Ammon's horn (tissue), 1 donor: ENCODE data around the gene MUC12.
"Not testable (repeated sequence)": the region's sequence is repeated elsewhere in the genome, so short reads cannot be mapped to it uniquely, and the experiment has no call there.

Source experiments
- DNase-seq: peaks from one replicate; pipeline ENCODE4 v3.0.0-alpha.2; 2016; ENCODE audit warnings: low spot score

Gene MUC12

DNA sequence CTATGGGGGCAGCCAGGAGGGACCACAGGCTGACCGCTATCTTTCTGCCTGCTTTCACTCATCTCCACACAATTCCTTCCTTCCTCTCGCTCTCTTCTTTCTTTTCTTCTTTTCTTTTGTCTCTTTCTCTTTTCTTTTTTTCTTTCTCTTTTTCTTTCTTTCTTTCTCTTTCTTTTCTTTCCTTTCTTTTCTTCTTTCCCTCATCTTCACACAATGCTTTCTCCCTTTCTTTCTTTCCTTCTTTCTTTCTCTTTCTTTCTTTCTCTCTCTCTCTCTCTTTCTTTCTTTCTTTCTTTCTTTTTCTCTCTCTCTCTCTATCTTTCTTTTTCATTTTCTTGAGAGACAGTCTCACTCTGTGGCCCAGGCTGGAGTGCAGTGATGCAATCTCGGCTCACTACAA, 6.8 kb upstream of the MUC12 start:
- DNase-seq = no peak

DNA sequence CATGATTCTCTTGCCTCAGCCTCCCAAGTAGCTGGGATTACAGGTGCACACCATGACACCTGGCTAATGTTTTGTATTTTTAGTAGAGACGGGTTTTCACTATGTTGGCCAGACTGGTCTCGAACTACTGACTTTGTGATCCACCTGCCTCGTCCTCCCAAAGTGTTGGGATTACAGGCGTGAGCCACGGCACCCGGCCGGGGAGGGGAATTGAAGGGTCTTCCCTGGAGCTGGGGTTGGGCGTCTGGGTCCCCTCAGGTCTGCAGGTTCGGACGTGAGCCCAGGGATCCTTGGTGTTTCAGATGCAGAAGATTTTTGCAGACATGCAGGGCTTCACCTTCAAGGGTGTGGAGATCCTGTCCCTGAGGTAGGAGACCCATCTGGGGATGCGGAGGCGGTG, 6.0 kb upstream of the MUC12 start:
- DNase-seq = no peak

DNA sequence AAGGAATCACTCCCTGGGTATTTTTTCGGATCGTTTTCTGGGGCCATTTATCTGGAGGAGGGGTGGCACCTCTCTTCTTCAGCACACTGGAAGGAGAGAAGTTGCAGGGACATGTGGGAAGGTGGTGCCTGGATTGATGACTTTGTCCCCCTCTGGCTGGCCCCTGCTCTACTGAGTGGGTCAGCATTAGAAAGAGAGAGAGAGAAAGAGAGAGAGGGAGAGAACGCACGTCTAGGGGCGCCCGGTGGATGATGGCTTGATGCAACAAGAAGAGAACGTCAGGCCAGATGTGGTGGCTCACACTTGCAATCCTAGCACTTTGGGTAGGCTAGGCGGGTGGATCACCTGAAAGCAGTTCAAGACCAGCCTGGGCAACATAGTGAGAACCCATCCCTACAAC, 5.5 kb upstream of the MUC12 start:
- DNase-seq = no peak

DNA sequence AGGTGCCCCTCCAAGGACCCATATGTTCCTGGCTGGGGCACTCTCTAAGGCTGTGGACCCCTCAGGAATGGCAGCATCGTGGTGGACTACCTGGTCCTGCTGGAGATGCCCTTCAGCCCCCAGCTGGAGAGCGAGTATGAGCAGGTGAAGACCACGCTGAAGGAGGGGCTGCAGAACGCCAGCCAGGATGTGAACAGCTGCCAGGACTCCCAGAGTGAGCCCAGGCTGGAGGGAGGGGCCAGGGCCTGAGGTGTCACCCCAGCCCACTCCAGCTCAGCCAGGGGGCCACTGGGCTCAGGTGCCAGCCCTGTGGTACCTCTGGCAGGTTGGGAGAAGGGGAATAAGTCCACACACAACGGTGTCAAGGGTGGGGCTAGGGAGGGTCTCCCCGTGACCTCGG, 4.7 kb upstream of the MUC12 start:
- no peak for DNase-seq

DNA sequence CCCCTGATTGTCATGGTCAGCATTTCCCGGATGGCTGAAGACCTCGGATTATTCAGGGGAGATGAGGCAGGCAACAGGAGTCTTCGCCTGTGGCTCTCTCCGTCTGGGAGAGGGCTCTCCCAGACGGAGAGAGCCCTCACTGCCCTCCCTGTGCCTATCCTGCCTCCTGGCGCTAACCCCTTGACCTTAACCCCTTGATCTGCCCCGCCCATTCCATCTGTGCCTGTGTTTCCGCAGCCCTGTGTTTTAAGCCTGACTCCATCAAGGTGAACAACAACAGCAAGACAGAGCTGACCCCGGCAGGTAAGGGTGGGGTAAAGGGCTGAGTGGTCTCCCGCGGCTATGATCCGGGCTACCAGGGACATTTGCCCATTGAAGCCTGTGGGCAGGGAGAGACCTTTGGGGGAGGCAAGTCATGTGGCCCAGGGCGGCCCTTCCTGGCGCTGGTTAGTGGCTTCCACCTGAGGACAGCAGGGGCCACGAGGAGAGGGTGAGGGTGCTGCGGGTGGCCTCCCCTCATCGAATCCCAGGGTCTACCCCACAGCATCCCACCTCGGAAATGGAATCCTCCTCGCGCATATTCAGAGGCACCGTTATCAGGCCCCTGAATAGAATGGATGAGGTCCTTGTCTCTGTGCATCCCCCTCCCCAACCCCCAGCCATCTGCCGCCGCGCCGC, 4.2 kb upstream of the MUC12 start:
- no peak for DNase-seq

DNA sequence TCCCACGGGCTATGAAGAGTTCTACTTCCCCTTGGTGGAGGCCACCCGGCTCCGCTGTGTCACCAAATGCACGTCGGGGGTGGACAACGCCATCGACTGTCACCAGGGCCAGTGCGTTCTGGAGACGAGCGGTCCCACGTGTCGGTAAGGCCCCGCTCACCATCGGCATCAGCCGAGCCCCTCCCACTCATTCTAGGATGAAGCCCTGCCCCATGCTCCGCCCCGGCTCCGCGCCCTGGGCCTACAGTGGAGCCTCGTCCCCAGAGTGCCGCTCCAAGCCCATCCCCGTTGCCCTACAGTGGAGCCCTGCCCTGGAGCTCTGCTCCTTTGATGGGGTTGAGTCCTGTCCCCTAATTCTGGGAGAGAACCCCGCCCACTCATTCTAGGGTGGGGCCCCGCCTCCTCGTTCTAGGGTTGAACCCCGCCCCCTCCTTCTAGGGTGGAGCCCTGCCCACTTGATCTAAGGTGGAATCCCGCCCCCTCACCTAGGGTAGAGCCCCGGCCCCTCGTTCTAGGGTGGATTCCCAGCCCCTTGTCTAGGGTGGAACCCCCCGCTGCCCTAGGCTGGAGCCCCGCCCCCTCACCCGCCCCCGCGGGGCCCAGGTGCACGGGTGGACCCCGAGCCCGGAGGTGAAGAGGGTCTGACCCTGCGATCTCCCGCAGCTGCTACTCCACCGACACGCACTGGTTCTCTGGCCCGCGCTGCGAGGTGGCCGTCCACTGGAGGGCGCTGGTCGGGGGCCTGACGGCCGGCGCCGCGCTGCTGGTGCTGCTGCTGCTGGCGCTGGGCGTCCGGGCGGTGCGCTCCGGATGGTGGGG, 3.4 kb upstream of the MUC12 start:
- DNase-seq = no peak

DNA sequence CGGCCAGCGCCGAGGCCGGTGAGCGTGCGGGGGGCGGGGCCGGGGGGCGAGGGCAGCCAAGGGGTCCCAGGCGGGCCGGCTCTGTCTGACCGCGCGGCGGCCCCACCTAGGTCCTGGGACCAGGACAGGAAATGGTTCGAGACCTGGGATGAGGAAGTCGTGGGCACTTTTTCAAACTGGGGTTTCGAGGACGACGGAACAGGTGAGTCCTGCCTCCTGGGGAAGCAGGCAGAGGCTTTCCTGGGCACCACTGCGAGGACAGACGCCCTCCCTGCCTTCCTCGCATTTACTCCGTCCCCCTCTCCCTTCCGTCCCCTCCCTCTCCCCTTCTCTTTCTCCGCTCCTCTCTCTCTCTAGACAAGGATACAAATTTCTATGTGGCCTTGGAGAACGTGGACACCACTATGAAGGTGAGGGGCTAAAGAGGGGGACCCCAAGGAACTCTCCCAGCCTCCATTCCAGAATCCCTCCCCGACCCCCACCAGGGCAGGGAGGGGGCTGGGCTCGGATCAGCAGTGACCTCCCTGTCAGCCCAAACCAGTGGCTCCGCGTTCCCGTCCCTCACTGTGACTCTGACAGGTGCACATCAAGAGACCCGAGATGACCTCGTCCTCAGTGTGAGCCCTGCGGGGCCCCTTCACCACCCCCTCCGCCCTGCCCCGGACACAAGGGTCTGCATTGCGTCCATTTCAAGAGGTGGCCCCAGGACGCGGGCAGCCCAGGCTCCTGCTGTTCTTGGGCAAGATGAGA, 2.6 kb upstream of the MUC12 start:
- DNase-seq = no peak

DNA sequence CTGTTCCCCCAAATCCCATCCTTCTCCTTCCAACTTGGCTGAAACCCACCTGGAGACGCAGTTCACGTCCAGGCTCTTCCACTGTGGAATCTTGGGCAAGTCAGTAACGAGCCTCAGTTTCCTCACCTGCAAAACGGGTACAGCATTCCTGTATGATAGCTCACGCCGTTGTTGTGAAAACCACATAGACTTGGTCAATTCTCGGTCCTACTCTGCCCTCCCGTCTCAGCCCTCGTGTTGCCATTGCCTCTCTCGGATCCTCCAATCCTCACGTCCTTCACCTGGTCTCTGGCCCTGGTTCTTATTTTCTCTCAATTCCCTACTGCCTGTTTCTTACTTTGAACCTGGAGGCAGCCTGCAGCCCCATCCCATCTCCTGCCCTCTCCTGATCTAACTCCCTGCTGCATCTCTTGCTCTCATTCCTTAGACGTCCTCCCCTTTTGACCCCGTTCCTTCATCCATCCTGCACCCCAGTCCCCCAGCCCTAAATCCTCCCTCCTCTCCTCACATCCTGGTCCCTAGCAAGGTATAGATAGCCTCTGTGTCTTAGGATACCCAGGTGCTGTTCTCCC, 2.0 kb upstream of the MUC12 start:
- DNase-seq = no peak

DNA sequence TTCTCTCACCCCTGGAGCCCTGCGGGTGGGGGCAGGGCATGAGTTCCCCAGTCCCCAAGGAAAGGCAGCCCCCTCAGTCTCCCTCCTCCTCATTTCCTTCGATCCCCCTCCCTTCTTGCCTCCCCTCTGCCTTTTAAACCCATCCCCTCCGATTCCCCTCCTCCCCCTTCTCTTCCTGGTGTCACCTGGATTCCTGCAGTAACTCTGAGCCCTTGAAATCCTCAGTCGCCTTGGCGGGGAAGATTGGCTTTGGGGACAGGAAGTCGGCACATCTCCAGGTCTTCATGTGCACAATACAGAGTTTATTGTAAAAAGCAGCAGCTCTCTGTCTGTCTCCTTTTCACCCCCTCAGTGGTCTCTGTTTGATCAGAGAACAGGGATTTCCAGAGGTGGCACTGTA, 1.3 kb upstream of the MUC12 start:
- no peak for DNase-seq

DNA sequence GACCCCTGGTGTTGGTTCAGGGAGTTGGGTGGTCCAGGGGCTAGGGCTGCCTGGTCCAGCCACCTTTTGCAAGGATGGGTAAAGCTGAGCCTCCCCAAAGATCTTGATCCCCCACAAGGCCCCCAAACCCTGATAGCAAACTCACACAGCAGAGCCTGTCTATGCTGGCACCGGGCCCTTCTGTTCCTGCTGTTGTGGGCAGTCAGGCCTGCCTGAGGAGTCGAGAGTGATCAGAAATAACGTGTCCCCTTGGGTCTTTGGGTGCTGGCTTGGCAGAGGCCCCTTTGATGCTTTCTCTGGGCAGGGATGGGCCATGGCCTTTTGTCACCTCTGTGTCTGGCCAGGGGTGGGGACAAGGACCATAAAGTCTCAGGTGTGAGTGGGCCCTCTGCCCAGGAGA, 715 bp upstream of the MUC12 start:
- no peak for DNase-seq

DNA sequence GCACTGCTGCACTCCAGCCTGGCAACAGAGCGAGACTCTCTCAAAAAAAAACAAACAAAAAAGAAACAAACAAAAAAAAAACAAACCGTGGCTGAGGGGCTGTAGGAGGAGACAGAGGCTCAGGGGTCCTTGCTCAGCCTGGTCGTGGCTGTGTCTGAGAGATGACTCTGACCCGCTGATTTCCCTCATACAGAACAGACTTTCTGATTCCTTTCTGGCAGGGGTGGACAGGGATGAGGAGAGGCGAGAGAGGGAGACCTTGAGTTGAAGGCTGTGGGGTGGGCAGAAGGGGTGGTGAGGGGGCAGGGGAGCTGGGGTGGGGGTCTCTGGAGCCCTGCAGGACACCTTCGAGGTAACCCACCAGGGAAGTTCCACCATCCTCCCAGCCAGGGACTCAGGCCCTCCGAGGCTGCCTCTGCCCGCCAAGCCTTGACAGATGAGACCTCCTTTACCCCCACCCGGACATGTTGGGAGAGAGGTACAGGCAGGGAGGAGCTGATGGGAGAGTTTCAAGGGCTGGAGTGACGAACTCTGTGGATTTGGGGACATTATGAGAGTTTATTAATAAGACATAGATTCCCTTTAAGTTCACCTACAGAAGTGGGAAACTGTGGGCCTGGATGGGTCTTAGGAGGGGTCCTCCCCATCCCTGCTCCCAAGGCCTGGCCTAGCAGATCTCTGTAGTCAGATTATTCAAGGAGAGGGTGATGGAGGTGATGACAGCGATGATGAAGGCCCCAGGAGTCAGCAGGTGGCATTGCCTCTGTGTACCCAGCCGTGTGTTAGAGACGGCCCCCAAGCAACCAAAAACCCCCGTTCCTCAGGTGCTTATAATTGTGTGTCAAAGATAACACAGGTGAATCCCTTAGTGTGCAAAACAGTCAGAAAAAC, 2.0 kb downstream of the MUC12 start:
- no peak for DNase-seq

DNA sequence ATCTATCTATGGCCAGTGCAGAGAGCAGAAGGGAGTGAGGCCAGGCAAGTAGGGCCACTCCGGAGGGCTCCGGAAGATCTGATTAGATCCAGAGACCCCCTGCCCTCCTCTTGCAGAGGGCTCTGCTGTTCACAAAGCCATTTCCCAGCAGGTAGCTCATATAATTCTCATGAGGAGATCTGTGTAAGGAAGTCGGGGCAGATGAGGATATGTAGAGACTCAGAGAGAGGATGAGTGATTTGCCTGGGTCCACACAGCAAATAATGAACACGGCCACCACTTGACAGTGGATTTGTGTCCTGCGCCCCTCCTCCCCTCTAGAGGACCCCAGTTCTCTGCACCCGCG, 2.6 kb downstream of the MUC12 start:
- no peak for DNase-seq

DNA sequence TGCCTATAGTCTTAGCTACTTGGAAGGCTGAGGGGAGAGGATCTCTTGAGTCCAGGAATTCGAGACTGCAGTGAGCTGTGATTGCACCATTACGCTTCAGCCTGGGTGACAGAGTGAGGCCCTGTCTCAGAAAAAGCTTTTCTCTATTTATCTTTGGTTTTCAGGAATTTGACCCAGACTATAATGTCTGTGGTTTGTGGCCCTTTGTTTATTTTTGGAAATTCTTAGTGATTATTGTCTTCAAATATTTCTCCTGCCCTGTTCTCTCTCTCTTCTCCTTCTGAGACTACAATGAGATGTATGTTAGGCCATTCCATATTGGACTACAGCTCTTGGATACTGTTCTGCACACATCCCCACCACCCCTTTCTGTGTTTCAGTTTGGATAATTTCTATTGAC, 4.7 kb downstream of the MUC12 start:
- DNase-seq = no peak

DNA sequence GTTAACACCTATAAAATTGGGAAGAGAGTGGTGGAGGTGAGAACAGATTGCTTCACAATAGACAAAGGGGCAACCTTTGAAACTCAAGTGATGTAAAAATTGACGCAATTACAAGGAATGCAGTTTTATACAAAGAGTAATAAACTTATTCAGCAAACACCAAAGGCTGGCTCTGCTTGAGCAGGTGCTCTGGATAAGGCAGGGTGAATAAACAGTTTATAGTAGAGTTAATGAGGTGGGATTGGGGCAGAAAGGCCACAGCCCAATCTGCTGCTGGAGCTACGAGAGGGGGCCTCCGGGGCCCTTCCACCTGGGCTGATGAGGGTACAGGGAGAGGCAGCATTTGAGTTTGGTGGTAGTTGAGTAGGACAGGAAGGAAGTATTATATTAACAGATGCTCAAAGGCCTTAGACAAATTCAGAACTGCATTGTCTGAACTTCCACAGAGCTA, 6.0 kb downstream of the MUC12 start:
- no peak for DNase-seq

DNA sequence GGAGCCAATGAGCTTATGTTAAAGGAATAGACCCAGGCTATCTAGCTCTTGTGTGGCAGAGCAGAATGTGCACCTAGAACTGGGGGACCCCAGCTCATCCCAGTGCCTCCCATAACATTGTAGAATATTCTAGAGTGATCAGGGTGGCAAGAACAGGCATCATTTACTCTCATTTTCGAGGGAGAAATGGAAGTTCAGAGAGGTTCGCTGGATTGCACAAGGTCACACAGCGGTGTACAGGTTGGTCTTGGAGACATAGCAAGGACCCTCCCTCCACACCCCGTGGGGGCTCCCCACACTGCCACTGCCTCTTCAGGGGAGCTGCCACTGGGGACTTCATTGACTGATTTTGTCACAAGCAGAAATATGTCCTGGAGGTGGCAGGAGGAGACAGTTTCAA, 8.9 kb downstream of the MUC12 start:
- DNase-seq = no peak

DNA sequence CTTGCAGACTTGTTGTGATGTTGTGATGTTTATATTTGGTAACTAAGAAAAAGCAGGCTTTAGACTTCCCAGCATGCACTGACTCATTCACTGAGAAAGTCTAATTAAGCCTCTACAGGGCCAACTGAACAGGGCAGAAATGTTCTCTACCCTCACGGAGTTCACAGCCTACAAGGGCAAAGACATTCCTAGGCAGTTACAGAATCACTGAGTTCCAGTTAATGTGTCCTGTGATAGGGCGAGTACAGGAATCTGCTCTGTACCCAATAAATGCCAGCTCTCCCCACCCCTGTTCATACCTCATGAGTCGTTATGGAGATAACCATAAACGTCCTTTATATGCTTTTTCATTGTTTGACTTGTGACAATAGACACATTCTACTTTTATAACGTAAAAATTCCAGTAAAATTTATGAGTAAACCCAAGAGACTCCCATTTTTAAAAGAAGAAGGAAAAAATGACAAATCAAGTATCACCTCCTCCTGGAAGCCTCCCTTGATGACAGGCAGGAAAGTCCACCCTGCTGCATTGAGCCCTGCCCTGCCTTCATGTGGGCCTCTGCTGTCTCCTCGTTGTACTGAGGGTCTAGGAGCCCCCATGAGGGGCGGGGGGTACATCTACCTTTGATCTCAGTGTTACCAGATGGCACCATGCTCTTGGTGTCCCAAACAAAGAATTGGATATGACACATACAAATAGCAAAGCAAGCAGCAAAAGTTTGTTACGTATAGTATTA, 14.3 kb downstream of the MUC12 start:
- no peak for DNase-seq

DNA sequence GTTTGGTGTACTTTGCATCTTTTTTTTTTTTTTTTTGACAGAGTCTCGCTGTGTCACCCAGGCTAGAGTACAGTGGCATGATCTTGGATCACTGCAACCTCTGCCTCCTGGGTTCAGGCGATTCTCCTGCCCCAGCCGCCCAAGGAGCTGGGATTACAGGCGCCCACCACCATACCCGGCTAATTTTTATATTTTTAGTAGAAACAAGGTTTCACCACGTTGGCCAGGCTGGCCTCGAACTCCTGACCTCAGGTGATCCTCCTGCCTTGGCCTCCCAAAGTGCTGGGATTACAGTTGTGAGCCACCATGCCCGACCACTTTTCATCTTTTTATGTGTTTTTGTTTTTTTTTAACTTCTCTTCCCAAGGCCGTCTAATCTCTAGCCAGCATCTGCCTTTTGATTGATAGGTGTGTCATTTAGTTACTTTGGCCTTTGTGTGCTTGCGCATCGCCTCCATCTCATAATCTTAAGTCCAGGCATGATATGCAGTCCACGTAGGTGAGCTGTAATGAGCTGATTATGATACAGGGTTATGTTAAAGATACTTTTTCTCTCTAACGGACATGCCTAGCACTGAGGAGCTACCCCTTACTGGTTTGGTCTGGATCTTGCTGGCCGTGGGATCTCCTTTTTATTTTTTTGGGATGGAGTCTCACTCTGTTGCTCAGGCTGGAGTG, 15.0 kb downstream of the MUC12 start:
- DNase-seq = not testable (repeated sequence)

DNA sequence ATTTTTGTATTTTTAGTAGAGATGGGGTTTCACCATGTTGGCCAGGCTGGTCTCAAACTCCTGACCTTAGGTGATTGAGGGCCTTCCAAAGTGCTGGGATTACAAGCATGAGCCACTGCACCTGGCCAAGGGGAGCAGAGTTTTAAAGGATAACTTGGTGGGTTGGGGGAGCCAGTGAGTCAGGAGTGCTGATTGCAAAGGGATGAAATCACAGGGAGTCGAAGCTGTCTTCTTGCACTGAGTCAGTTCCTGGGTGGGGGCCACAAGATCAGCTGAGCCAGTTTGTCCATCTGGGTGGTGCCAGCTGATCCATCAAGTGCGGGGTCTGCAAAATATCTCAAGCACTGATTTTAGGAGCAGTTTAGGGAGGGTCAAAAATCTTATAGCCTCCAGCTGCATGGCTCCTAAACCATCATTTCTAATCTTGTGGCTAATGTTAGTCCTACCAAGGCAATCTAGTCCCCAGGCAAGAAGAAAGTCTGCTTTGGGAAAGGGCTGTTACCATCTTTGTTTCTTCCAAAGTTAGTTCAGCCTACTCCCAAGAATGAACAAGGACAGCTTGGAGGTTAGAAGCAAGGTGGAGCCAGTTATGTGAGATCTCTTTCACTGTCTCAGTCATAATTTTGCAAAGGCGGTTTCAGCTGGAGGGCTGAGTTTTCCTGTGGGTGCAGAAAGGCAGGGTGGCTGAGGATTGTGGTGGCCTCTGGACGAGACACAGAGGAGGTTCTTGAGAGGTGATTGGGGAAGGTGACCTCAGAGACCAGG, 15.8 kb downstream of the MUC12 start:
- DNase-seq = not testable (repeated sequence)

DNA sequence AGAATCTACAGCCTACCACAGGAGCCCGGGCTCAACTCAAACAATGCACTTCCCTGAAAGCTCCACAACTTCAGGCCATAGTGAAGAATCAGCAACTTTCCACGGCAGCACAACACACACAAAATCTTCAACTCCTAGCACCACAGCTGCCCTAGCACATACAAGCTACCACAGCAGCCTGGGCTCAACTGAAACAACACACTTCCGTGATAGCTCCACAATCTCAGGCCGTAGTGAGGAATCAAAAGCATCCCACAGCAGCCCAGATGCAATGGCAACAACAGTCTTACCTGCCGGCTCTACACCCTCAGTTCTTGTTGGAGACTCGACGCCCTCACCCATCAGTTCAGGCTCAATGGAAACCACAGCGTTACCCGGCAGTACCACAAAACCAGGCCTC, 22.3 kb downstream of the MUC12 start:
- no peak for DNase-seq

DNA sequence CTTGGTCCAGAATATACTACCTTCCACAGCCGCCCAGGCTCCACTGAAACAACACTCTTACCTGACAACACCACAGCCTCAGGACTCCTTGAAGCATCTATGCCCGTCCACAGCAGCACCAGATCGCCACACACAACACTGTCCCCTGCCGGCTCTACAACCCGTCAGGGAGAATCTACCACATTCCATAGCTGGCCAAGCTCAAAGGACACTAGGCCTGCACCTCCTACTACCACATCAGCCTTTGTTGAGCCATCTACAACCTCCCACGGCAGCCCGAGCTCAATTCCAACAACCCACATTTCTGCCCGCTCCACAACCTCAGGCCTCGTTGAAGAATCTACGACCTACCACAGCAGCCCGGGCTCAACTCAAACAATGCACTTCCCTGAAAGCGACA, 22.9 kb downstream of the MUC12 start:
- DNase-seq = not testable (repeated sequence)
